Esophagus squamous epithelium (tissue), 4 donors: ENCODE measurements around the gene GUF1.

Experiments used
- CTCF ChIP-seq, 6 experiments: fragments of 450-650 bp in 4 of 6; fragments of 200-600 bp in 2 of 6; sonication (generic) in 2 of 6; IDR thresholded peaks; one replicate each; pipeline ENCODE4 v1.5.1; 2016 to 2019; ENCODE audit warnings: antibody characterized with exemption in 6 of 6, mild to moderate bottlenecking in 4 of 6, moderate library complexity in 4 of 6
- POLR2A ChIP-seq, 4 donors: fragments of 450-650 bp; IDR thresholded peaks; one replicate each; pipeline ENCODE4 v1.6.1; 2017; ENCODE audit warnings: antibody characterized with exemption in 4 of 4, mild to moderate bottlenecking in 4 of 4, moderate library complexity in 3 of 4

- TF ChIP-seq CTCF (IDR thresholded peaks at IDR 0.05): no peak
- no peak for TF ChIP-seq POLR2A (IDR thresholded peaks at IDR 0.05)
Observed at GRCh38 chr4:44720371-44720770, 42.2 kb downstream of the GUF1 start.
